ENCODE results near the gene LGR6. TPM values are rescaled to one million over a fixed set of nuclear protein-coding genes. Genes with fewer than 3 reads are reported as not detected.
A peak's percentile ranks its signal among the peaks of the same experiment; 100 is the strongest.

LGR6 gene
- total RNA-seq, 6 experiments from 2014 or later: 0.17 to 2.0 (median 1.0) TPM

- Histone ChIP-seq H3K4me3 (no peak overlapping the region), H3K27ac (no peak overlapping the region), H3K4me1 (no peaks in the 10 kb centered on the region), H3K36me3 (no peaks in the 10 kb centered on the region), H3K9me3 (no peaks in the 10 kb centered on the region), H3K27me3 (no peaks in the 10 kb centered on the region)
- TF ChIP-seq POLR2A (IDR thresholded peaks at IDR 0.05): no peak
- no peak for TF ChIP-seq CTCF (IDR thresholded peaks at IDR 0.05)
- WGBS (ENCODE audit: insufficient coverage, low coverage, low lambda C conversion rate, missing lambda C conversion rate): 67% methylated on average over 2 of the region's 4 CpGs
- DNase-seq: no peak
- intact Hi-C loops (cut with DNase I): no loop called here
- ATAC-seq: no peak
Measured at GRCh38 chr1:202283991-202284390, 90.4 kb downstream of the LGR6 start.

- intact Hi-C loops (cut with DNase I): no loop called here
- Histone ChIP-seq H3K36me3 (no peaks in the 10 kb centered on the region), H3K4me1 (no peaks in the 10 kb centered on the region), H3K27ac (no peak overlapping the region), H3K27me3 (no peaks in the 10 kb centered on the region), H3K4me3 (no peak overlapping the region), H3K9me3 (no peaks in the 10 kb centered on the region)
- 47% methylated on average over 1 of the region's 3 CpGs for WGBS (ENCODE audit: insufficient coverage, low coverage, low lambda C conversion rate, missing lambda C conversion rate)
- ATAC-seq (no peak), DNase-seq (no peak)
- no peak for TF ChIP-seq CTCF (IDR thresholded peaks at IDR 0.05)
- TF ChIP-seq POLR2A (IDR thresholded peaks at IDR 0.05): no peak
Measured at GRCh38 chr1:202285908-202286307, 92.3 kb downstream of the LGR6 start.

- no peak overlapping the region for H3K4me3 ChIP-seq
- DNase-seq: peak in 1 of 3 donors; percentile 26
- peak; percentile 56 to 77 (median 69) for ATAC-seq
- 47% methylated on average over 6 of the region's 6 CpGs for WGBS (ENCODE audit: insufficient coverage, low coverage, low lambda C conversion rate, missing lambda C conversion rate)
- H3K9me3 ChIP-seq: no peaks in the 10 kb centered on the region
- H3K36me3 ChIP-seq: no peaks in the 10 kb centered on the region
- TF ChIP-seq POLR2A (IDR thresholded peaks at IDR 0.05): no peak
- TF ChIP-seq CTCF (IDR thresholded peaks at IDR 0.05): no peak
- no peaks in the 10 kb centered on the region for H3K27me3 ChIP-seq
- no peak overlapping the region for H3K27ac ChIP-seq
- no peaks in the 10 kb centered on the region for H3K4me1 ChIP-seq
- intact Hi-C loops (cut with DNase I): no loop called here
Measured at GRCh38 chr1:202286622-202287097, 93.1 kb downstream of the LGR6 start.

- H3K4me3 ChIP-seq: no peak overlapping the region
- DNase-seq (no peak), ATAC-seq (peak in 1 of 4 donors; percentile 32)
- no peak overlapping the region for H3K27ac ChIP-seq
- no peaks in the 10 kb centered on the region for H3K9me3 ChIP-seq
- TF ChIP-seq POLR2A (IDR thresholded peaks at IDR 0.05): no peak
- TF ChIP-seq CTCF (IDR thresholded peaks at IDR 0.05): no peak
- no peaks in the 10 kb centered on the region for H3K36me3 ChIP-seq
- intact Hi-C loops (cut with DNase I): no loop called here
- H3K4me1 ChIP-seq: no peaks in the 10 kb centered on the region
- no peaks in the 10 kb centered on the region for H3K27me3 ChIP-seq
- WGBS (ENCODE audit: insufficient coverage, low coverage, low lambda C conversion rate, missing lambda C conversion rate): 71% methylated on average over 1 of the region's 1 CpG
Measured at GRCh38 chr1:202287196-202287595, 93.6 kb downstream of the LGR6 start.

- WGBS (ENCODE audit: insufficient coverage, low coverage, low lambda C conversion rate, missing lambda C conversion rate): 63% methylated on average over 3 of the region's 3 CpGs
- no peak overlapping the region for H3K27ac ChIP-seq
- H3K36me3 ChIP-seq: no peaks in the 10 kb centered on the region
- no peaks in the 10 kb centered on the region for H3K4me1 ChIP-seq
- H3K9me3 ChIP-seq: no peaks in the 10 kb centered on the region
- ATAC-seq (no peak), DNase-seq (no peak)
- H3K4me3 ChIP-seq: no peak overlapping the region
- TF ChIP-seq CTCF (IDR thresholded peaks at IDR 0.05): no peak
- TF ChIP-seq POLR2A (IDR thresholded peaks at IDR 0.05): no peak
- H3K27me3 ChIP-seq: no peaks in the 10 kb centered on the region
- intact Hi-C loops (cut with DNase I): no loop called here
Measured at GRCh38 chr1:202288177-202288576, 94.6 kb downstream of the LGR6 start.

Measured in right lobe of liver (tissue), 6 donors.